K562 treated with DMSO at 1 percent for 12 hours (cell line): Measurements from ENCODE around the gene PDGFC. TPM values are rescaled to one million over a fixed set of nuclear protein-coding genes. Genes with fewer than 3 reads are reported as not detected.

Source experiments
- total RNA-seq: library from RNA; unstranded; fragments of 300-600 nt; gene quantifications from 2 replicates; pipeline ENCODE4 v1.2.3, GENCODE V29; 2022; ENCODE audit not compliant: insufficient read depth

The PDGFC gene
- not detected in 2 replicates for total RNA-seq

GRCh38 chr4:156971676-156972378 is at the start of gene PDGFC:
Gene PDGFC, minus strand, starts transcription at chr4:156971799. Its CDS starts 896 bp downstream, at chr4:156970903.

Other genes starting within 250 kb of the PDGFC start
- gene GLRB, start 104.4 kb upstream of the PDGFC start, total RNA-seq = not detected in 2 replicates
- gene GRIA2, start 248.9 kb upstream of the PDGFC start, total RNA-seq = not detected in 2 replicates